SK-N-MC (cell line): ENCODE measurements around the gene HP.

Experiments used
- EZH2 ChIP-seq: fragments of 200-600 bp; sonication (generic); IDR thresholded peaks from one replicate; pipeline ENCODE4 v1.6.1; 2017; ENCODE audit warnings: antibody characterized with exemption
- FOXP2 ChIP-seq: optimal IDR thresholded peaks from 2 replicates; pipeline ENCODE3; 2011; ENCODE audit warnings: mild to moderate bottlenecking, moderate library complexity; ENCODE audit not compliant: insufficient read depth; ENCODE audit errors: extremely low read length, control extremely low read depth
- POLR2AphosphoS5 ChIP-seq: IDR thresholded peaks from 2 replicates; pipeline ENCODE4 v1.6.1; 2012; ENCODE audit warnings: mild to moderate bottlenecking, low read depth, low read length, borderline replicate concordance

DNA sequence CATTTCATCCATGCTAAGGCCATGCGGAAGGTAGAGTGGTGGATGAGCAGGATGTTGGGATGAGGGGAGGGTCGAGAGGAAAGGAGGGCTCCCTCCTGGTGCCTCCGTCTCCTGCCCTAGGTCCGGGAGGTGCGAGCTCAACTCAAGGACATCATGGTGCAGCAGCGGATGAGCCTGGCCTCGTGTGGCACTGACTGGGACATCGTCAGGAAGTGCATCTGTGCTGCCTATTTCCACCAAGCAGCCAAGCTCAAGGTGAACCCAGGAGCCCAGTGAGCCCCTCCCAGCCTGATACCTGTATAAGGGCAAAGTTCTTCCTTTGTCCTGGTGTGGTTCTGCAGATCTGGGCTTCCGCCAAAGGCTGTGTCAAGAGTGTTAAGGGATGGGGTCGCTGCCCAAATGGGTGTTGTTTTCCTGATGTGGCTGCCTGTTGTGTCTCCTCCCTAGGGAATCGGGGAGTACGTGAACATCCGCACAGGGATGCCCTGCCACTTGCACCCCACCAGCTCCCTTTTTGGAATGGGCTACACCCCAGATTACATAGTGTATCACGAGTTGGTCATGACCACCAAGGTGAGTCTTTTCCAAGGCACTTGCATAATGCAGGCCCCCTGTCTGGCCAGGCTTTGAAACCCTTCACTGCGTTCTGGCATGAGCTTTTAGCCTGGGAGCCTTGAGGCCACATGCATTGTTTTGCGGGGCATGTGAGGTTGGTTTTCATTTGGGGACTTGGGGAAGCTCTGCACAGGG lies 54.2 kb downstream of the HP start:
- no peak for TF ChIP-seq EZH2
- TF ChIP-seq FOXP2 = no peak
- no peak for TF ChIP-seq POLR2AphosphoS5
